HG03342 (cell line): ENCODE results near the gene OXSM.

ENCODE experiments used
- ATAC-seq: cut with Tn5 transposase; IDR thresholded peaks from one replicate; pipeline ENCODE4 v1.9.1; 2021; ENCODE audit warnings: mild to moderate bottlenecking, moderate library complexity; ENCODE audit not compliant: unreplicated experiment

OXSM gene

GRCh38 chr3:25789596-25790556 is at the start of gene OXSM:
Gene OXSM, plus strand, starts transcription at chr3:25790090. Its CDS starts 931 bp downstream, at chr3:25791021.
- ATAC-seq, result peak; percentile 94

DNA sequence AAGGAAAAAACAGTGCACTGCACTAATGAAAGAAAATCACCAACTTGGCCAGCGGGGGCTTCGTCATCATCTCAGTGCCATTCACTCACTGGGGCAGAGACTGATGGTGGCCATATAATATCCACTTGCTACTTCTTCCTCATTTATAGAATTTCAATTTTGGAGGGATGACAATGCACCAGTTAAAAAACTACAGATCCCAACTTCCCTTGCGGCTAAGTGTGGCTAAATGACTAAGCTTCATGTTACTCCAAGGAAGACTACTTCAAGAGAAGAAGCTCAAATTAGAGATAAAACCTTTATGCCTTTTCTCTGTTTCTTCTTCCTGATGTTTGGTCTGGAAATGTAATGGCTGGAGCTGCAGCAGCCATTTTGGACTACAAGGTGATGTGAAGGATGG is 45.4 kb upstream of the OXSM start:
- ATAC-seq, result no peak

DNA sequence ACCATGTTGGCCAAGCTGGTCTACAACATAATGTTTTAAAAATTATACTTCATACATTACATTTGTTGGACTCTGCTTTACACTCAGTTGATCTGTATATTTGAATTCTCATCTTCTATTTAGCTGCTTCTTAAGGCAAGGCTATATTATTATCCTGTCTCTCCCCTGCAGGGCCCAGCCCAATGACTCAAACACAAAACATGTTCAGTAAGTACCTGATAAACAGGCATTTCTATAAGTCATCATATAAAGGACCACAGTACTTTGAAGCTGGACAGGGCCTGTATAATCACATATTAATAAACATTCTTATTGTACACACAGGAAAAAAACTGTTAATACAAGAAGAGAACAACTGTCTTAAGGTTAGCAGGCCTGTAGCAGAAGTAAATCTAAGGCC is 42.9 kb upstream of the OXSM start:
- no peak for ATAC-seq

- ATAC-seq, result no peak
These were observed 41.7 kb upstream of the OXSM start for GRCh38 chr3:25748189-25748588.

DNA sequence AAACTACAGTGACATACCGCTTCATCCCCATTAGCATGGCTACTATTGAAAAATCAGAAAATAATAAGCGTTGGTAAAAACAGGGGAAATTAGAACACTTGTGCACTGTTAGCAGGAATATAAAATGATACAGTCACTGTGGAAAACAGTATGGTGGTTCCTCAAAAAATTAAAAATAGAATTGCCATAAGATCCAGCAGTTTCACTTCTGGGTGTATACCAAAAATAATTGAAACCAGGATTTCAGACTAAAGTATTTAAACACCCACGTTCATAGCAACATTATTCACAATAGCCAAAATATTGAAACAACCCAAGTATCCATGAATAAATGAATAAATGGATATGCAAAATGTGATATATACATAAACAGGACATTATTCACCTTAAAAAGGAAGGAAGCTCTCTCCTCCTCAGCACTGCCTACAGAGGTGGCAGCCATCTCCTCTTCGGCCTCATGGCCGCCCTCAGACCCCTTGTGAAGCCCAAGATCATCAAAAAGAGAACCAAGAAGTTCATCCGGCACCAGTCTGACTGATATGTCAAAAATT is 40.8 kb upstream of the OXSM start:
- no peak for ATAC-seq

GRCh38 chr3:25751048-25751447 is 38.8 kb upstream of the OXSM start:
- ATAC-seq, result no peak

DNA sequence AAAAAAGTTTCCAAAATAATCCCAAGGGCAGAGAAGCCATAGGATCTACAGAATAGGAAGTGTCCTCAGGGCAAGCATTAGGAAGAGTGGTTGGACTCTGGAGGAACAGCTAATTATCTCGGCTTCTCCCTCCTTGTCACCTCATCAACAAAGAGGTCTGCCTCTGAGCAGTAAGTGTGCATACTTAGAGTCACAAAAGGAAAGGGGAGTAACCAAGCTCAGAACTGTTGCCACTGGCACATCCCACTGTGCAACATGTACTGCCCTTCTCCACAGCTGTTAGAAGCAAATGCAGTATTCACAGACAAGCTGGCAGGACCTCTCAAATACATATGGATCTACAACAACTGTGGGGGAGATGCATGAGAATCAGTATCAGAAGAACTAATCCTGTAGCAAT is 38.2 kb upstream of the OXSM start:
- ATAC-seq, result no peak

- ATAC-seq, result peak; percentile 95
These were observed 21.0 kb upstream of the OXSM start for GRCh38 chr3:25768851-25769250.

GRCh38 chr3:25775936-25776335 is 14.0 kb upstream of the OXSM start:
- ATAC-seq, result no peak

DNA sequence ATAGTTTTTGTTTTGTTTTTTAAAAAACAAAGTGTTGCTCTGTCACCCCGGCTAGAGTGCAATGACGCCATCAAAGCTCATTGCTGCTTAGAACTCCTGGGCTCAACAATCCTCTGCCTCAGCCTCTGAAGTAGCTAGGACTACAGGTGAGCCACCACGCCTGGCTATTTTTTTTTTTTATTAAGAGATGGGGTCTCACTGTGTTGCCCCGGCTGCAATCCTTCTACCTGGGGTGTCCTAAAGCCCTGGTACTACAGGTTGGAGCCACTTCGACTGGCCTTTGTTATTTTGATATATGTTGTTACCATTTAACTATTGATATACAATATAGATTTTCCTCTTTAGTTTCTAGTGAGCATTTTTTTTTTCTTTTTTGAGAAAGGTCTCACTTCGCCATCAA is 9.3 kb upstream of the OXSM start:
- ATAC-seq, result no peak

- ATAC-seq, result no peak
These were observed 8.6 kb upstream of the OXSM start for GRCh38 chr3:25781145-25781757.

- peak; percentile 66 for ATAC-seq
These were observed 7.9 kb upstream of the OXSM start for GRCh38 chr3:25781758-25782594.

GRCh38 chr3:25782636-25782937 is 7.3 kb upstream of the OXSM start:
- ATAC-seq, result no peak

DNA sequence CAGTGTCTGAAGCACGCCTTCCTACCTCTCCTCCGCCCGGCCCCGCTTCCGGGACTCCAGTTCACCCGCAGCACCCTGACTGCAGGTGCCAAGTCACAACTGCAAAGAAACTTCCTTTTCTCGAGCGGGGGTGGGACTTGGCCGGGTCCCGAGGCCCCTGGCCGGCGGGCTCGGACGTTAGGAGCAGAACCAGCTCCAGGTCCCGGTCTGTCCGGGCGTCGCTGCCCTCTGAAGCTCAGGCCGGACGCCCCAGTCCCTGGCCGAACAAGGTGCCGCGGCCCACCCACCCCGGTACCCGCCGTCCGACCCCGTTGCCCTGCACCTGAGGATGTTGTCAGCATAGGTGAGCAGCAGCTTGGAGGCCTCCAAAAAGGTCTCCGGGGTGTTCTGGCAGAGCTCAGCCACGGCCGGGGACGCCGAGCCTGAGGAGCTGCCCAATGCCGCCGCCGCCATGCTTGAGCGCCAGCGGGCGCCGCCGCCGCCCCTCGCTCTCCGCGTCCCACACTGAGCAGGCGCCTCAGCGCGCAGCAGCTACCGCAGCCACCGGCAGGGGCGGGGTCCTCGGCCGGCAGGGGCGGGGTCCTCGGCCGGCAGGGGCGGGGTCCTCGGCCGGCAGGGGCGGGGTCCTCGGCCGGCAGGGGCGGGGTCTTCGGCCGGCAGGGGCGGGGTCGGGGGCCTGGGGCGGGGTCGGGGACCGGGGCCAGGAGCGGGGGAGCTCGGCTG is 6.8 kb upstream of the OXSM start, which contains the start of gene NGLY1:
Gene NGLY1 (minus strand): TSS at position 506 of the 723 bp plus-strand sequence. CDS start 53 bp downstream, at position 453.
- ATAC-seq, result peak; percentile 75

- peak; percentile 24 for ATAC-seq
These were observed 6.0 kb upstream of the OXSM start for GRCh38 chr3:25783661-25784512.

DNA sequence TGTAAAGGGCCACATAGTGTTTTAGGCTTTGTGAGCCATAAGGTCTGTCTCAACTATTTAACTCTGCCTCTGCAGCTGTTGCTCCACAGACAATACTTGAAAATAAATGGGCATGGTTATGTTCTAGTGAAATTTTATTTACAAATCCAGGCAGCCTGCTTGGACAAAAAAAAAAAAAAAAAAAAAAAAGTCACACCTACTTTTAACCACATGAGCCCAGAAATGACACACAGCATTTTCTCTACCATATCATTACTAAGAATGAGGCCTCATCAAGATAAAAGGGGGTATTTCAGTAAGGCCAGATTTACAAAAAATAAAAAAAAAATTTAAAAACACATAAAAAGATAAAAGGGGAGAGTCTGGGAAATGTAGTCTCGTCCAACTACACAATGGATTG is 4.9 kb upstream of the OXSM start:
- no peak for ATAC-seq

GRCh38 chr3:25785826-25786225 is 4.1 kb upstream of the OXSM start:
- ATAC-seq, result no peak

- no peak for ATAC-seq
These were observed 2.2 kb upstream of the OXSM start for GRCh38 chr3:25787689-25788088.

GRCh38 chr3:25789209-25789595 is 688 bp upstream of the OXSM start:
- ATAC-seq, result no peak

DNA sequence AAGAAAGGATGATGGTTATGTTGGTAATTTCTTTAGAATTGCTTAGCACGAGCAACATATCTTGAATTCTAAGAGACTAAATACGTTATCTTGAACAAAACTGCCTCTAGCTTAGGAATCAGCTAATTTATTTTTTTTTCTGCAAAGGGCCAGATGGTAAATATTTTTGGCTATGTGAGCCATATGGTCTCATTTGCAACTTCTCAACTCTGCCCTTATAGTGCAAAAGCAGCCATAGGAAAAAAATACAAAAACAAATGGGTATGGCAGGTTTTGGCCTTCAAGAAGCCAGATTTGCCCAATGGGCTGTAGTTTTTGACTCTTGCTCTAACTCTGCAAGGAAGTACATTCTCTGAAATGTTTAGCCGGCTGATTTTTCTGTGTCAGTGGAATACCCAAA is 11.9 kb downstream of the OXSM start:
- no peak for ATAC-seq
